ENCODE data around the gene SMARCA1.
"Not testable (repeated sequence)": the region's sequence is repeated elsewhere in the genome, so short reads cannot be mapped to it uniquely, and the experiment has no call there.

Gene SMARCA1
- 0.11 to 8.6 (median 0.46) reads per million in 9 experiments for total RNA-seq

- H3K27me3 Mint-ChIP-seq = peaks cover 0 to 15% of the 10 kb centered on the region in 2 donors
- H3K9me3 Mint-ChIP-seq = no peaks in the 10 kb centered on the region
- no peaks in the 10 kb centered on the region for H3K36me3 Mint-ChIP-seq (ENCODE audit: insufficient read depth)
- peaks cover 5 to 9% of the 10 kb centered on the region in 2 donors for H3K4me1 Mint-ChIP-seq (ENCODE audit: low read depth in 2 of 2)
- ATAC-seq (replicated peaks) = no peak
- H3K27ac Mint-ChIP-seq = peak within 1 kb of the TSS in 1 of 2 donors; percentile 80
- DNase-seq = no peak
- H3K4me3 Mint-ChIP-seq = peak within 1 kb of the TSS; percentile 83 to 85
Observed at GRCh38 chrX:129523079-129523911, at the start of gene SMARCA1. TSS of gene SMARCA1 (minus strand) at chrX:129523490. CDS start at chrX:129523370, 120 bp downstream.

- H3K4me1 Mint-ChIP-seq (ENCODE audit: low read depth in 2 of 2) = no peaks in the 10 kb centered on the region
- H3K4me3 Mint-ChIP-seq = no peak overlapping the region
- H3K9me3 Mint-ChIP-seq = no peaks in the 10 kb centered on the region
- DNase-seq (no peak), ATAC-seq (replicated peaks) (no peak)
- no peak overlapping the region for H3K27ac Mint-ChIP-seq
- H3K27me3 Mint-ChIP-seq = no peaks in the 10 kb centered on the region
- peaks cover 7% of the 10 kb centered on the region for H3K36me3 Mint-ChIP-seq (ENCODE audit: insufficient read depth)
Observed at GRCh38 chrX:129572422-129572821, 49.1 kb upstream of the SMARCA1 start.

GRCh38 chrX:129568349-129568748 lies 45.1 kb upstream of the SMARCA1 start:
- Mint-ChIP-seq H3K36me3 (ENCODE audit: insufficient read depth) (peaks cover 7% of the 10 kb centered on the region), H3K4me3 (no peak overlapping the region), H3K27ac (no peak overlapping the region), H3K4me1 (ENCODE audit: low read depth in 2 of 2) (peaks cover 7 to 9% of the 10 kb centered on the region in 2 donors), H3K9me3 (no peaks in the 10 kb centered on the region), H3K27me3 (no peaks in the 10 kb centered on the region)
- no peak for ATAC-seq (replicated peaks)
- no peak for DNase-seq

GRCh38 chrX:129566073-129566472 lies 42.8 kb upstream of the SMARCA1 start:
- peak overlapping the region; percentile 10 to 21 for H3K27ac Mint-ChIP-seq
- DNase-seq (no peak), ATAC-seq (replicated peaks) (no peak)
- H3K4me3 Mint-ChIP-seq = no peak overlapping the region
- no peaks in the 10 kb centered on the region for H3K9me3 Mint-ChIP-seq
- H3K4me1 Mint-ChIP-seq (ENCODE audit: low read depth in 2 of 2) = peaks cover 7 to 9% of the 10 kb centered on the region in 2 donors
- H3K36me3 Mint-ChIP-seq (ENCODE audit: insufficient read depth) = peaks cover 10% of the 10 kb centered on the region
- no peaks in the 10 kb centered on the region for H3K27me3 Mint-ChIP-seq

GRCh38 chrX:129565046-129565650 lies 41.9 kb upstream of the SMARCA1 start:
- H3K36me3 Mint-ChIP-seq (ENCODE audit: insufficient read depth) = peaks cover 10% of the 10 kb centered on the region
- no peaks in the 10 kb centered on the region for H3K9me3 Mint-ChIP-seq
- H3K4me1 Mint-ChIP-seq (ENCODE audit: low read depth in 2 of 2) = peaks cover 7 to 9% of the 10 kb centered on the region in 2 donors
- H3K4me3 Mint-ChIP-seq = no peak overlapping the region
- ATAC-seq (replicated peaks) (no peak), DNase-seq (no peak)
- H3K27me3 Mint-ChIP-seq = no peaks in the 10 kb centered on the region
- no peak overlapping the region for H3K27ac Mint-ChIP-seq

- not testable (repeated sequence) for H3K9me3 Mint-ChIP-seq; H3K4me3 Mint-ChIP-seq; DNase-seq; ATAC-seq (replicated peaks); H3K27me3 Mint-ChIP-seq; H3K27ac Mint-ChIP-seq; H3K4me1 Mint-ChIP-seq (ENCODE audit: low read depth in 2 of 2); H3K36me3 Mint-ChIP-seq (ENCODE audit: insufficient read depth)
Observed at GRCh38 chrX:129564345-129564744, 41.1 kb upstream of the SMARCA1 start.

- DNase-seq (no peak), ATAC-seq (replicated peaks) (no peak)
- no peaks in the 10 kb centered on the region for H3K27me3 Mint-ChIP-seq
- peaks cover 3% of the 10 kb centered on the region for H3K36me3 Mint-ChIP-seq (ENCODE audit: insufficient read depth)
- no peak overlapping the region for H3K27ac Mint-ChIP-seq
- no peaks in the 10 kb centered on the region for H3K9me3 Mint-ChIP-seq
- H3K4me3 Mint-ChIP-seq = no peak overlapping the region
- peaks cover 7 to 9% of the 10 kb centered on the region in 2 donors for H3K4me1 Mint-ChIP-seq (ENCODE audit: low read depth in 2 of 2)
Observed at GRCh38 chrX:129561453-129561852, 38.2 kb upstream of the SMARCA1 start.

- no peak for DNase-seq
- no peak for ATAC-seq (replicated peaks)
- Mint-ChIP-seq H3K27me3 (no peaks in the 10 kb centered on the region), H3K4me1 (ENCODE audit: low read depth in 2 of 2) (no peaks in the 10 kb centered on the region), H3K36me3 (ENCODE audit: insufficient read depth) (peaks cover 3% of the 10 kb centered on the region), H3K27ac (no peak overlapping the region), H3K4me3 (no peak overlapping the region), H3K9me3 (no peaks in the 10 kb centered on the region)
Observed at GRCh38 chrX:129559783-129560182, 36.5 kb upstream of the SMARCA1 start.

GRCh38 chrX:129557844-129558480 lies 34.7 kb upstream of the SMARCA1 start:
- Mint-ChIP-seq H3K27me3 (no peaks in the 10 kb centered on the region), H3K27ac (no peak overlapping the region), H3K9me3 (no peaks in the 10 kb centered on the region), H3K4me1 (ENCODE audit: low read depth in 2 of 2) (no peaks in the 10 kb centered on the region), H3K4me3 (no peak overlapping the region), H3K36me3 (ENCODE audit: insufficient read depth) (peaks cover 3% of the 10 kb centered on the region)
- DNase-seq (no peak), ATAC-seq (replicated peaks) (no peak)

GRCh38 chrX:129556806-129557315 lies 33.6 kb upstream of the SMARCA1 start:
- Mint-ChIP-seq H3K36me3 (ENCODE audit: insufficient read depth) (no peaks in the 10 kb centered on the region), H3K4me3 (no peak overlapping the region), H3K27me3 (peaks cover 0 to 4% of the 10 kb centered on the region in 2 donors), H3K9me3 (no peaks in the 10 kb centered on the region), H3K27ac (no peak overlapping the region), H3K4me1 (ENCODE audit: low read depth in 2 of 2) (no peaks in the 10 kb centered on the region)
- ATAC-seq (replicated peaks) (no peak), DNase-seq (no peak)

GRCh38 chrX:129554816-129555215 lies 31.5 kb upstream of the SMARCA1 start:
- DNase-seq; H3K9me3 Mint-ChIP-seq; H3K27ac Mint-ChIP-seq; H3K36me3 Mint-ChIP-seq (ENCODE audit: insufficient read depth); ATAC-seq (replicated peaks); H3K27me3 Mint-ChIP-seq; H3K4me3 Mint-ChIP-seq; H3K4me1 Mint-ChIP-seq (ENCODE audit: low read depth in 2 of 2): not testable (repeated sequence)

GRCh38 chrX:129553619-129554288 lies 30.5 kb upstream of the SMARCA1 start:
- Mint-ChIP-seq H3K9me3 (no peaks in the 10 kb centered on the region), H3K27me3 (peaks cover 0 to 7% of the 10 kb centered on the region in 2 donors), H3K4me1 (ENCODE audit: low read depth in 2 of 2) (no peaks in the 10 kb centered on the region), H3K4me3 (no peak overlapping the region), H3K36me3 (ENCODE audit: insufficient read depth) (no peaks in the 10 kb centered on the region), H3K27ac (no peak overlapping the region)
- no peak for DNase-seq
- no peak for ATAC-seq (replicated peaks)

GRCh38 chrX:129549124-129549523 lies 25.8 kb upstream of the SMARCA1 start:
- H3K27ac Mint-ChIP-seq = no peak overlapping the region
- no peak overlapping the region for H3K4me3 Mint-ChIP-seq
- no peaks in the 10 kb centered on the region for H3K4me1 Mint-ChIP-seq (ENCODE audit: low read depth in 2 of 2)
- H3K36me3 Mint-ChIP-seq (ENCODE audit: insufficient read depth) = no peaks in the 10 kb centered on the region
- DNase-seq = no peak
- no peaks in the 10 kb centered on the region for H3K9me3 Mint-ChIP-seq
- peaks cover 0 to 7% of the 10 kb centered on the region in 2 donors for H3K27me3 Mint-ChIP-seq
- no peak for ATAC-seq (replicated peaks)
